H1 (cell line): ENCODE results near the gene ST3GAL2. TPM values are rescaled to one million over a fixed set of nuclear protein-coding genes. Genes with fewer than 3 reads are reported as not detected.

Experiments
- polyA plus RNA-seq, 7 experiments: library from polyadenylated mRNA; depleted of rRNA in 3 of 7; stranded (reverse) in 5 of 7; unstranded in 2 of 7; fragments of >200 nt in 5 of 7; fragments of 200-250 nt in 2 of 7; gene quantifications; 1 replicate in 5 of 7; 2 replicates in 1 of 7; 4 replicates in 1 of 7; pipeline versions ENCODE4 v1.2.1 to v1.2.3, GENCODE V29; 2011 to 2013; ENCODE audit warnings: missing spikeins in 2 of 7, mixed read lengths in 2 of 7
- total RNA-seq: library from RNA; stranded (reverse); fragmentation: NEBNext Ultra II Directional; extraction: Animal tissue kit (Norgen Biotek cat#: 25700); gene quantifications from 2 replicates; pipeline ENCODE4 v1.2.1, GENCODE V29; 2021
- TF ChIP-seq, protein P1 (sequence below): IDR thresholded peaks from 2 replicates; pipeline ENCODE4 v1.6.1; 2012; ENCODE audit warnings: inconsistent platforms

ST3GAL2 gene
- total and polyA plus RNA-seq, 2 of the 8 experiments (the other 6 are each of a cell fraction or from before 2014, with no cell fraction given) = 14.4 to 39.7 TPM

- TF ChIP-seq, protein P1, sequence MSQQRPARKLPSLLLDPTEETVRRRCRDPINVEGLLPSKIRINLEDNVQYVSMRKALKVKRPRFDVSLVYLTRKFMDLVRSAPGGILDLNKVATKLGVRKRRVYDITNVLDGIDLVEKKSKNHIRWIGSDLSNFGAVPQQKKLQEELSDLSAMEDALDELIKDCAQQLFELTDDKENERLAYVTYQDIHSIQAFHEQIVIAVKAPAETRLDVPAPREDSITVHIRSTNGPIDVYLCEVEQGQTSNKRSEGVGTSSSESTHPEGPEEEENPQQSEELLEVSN = no peak
Observed at GRCh38 chr16:70470927-70471341, 32.0 kb upstream of the ST3GAL2 start (continued).
